Activated naive CD4-positive, alpha-beta T cell (primary cell): ENCODE measurements around the gene CDH11.

Experiments
- DNase-seq, 4 experiments: peaks; one replicate each; lab custom pipeline; 2025; lab: John Stamatoyannopoulos, UW

Gene CDH11

GRCh38 chr16:65070831-65071432 is 50.9 kb downstream of the CDH11 start:
- DNase-seq: no peak

- no peak for DNase-seq
Measured at GRCh38 chr16:65069766-65070165, 52.1 kb downstream of the CDH11 start.

GRCh38 chr16:65069065-65069464 is 52.8 kb downstream of the CDH11 start:
- no peak for DNase-seq

DNA sequence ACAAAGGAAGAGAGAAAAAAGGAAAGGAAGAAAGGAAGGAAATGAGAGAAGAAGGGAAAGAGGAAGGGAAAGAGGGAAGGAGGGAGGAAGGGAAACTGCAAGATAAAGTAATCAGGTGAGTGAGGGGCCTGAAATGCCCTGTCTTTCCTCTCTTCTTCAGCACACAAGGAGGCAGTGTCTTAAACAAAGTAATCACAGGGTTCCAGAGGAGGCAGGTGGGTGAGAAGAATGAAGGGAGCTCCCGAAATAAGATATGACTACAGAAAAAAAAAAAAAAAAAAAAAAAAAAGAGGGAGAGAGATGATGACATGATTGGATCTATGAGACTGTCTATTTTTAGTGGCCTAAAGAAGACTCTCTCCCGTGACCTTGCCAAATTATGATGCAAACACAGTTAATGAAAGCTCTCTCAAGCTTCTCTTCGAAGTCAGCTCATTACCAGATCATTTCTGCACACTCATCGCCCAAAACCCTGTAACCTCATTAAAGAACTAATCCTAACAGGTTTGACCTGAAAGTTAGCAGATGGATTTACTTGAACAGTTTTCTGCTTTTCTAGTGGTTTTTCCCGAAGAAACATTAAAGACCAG is 53.6 kb downstream of the CDH11 start:
- DNase-seq: no peak

GRCh38 chr16:65066651-65067050 is 55.2 kb downstream of the CDH11 start:
- DNase-seq: no peak

DNA sequence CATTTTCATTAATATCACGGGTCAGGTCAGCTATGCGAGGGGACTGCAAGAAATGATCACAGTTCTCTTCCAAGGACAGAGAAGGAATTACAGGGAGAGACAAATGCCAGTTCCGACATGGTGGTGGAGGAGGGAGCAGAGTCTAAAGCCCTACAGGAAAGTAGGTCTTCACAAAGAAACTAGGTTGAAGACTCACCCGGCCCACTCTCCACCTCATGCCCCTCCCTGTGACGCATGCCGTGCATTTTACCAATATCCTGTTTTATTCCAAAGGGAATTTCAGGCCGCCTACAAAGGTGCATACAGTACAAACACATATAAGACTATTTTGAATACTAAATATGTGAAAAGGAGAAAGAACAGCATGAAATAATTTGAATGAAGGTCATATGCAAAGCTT is 56.8 kb downstream of the CDH11 start:
- no peak for DNase-seq

DNA sequence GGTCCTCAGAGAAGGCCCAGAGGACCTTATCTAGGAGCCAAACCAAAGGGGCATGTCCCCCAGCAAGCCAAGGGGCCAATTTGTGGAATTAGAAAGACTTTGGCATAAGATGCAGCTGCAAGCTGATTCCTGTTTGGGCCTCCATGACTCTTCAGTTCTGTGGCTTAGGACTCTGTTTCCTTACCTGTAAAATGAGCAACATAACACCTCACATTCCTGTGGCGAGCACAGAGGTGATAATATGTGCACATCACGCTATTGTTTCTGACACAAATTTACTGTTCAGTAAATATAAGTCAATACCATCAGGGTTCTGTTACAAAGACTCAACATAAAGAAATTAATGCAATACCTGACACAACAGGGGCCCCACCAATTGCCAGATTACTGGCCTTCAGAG is 57.7 kb downstream of the CDH11 start:
- no peak for DNase-seq

DNA sequence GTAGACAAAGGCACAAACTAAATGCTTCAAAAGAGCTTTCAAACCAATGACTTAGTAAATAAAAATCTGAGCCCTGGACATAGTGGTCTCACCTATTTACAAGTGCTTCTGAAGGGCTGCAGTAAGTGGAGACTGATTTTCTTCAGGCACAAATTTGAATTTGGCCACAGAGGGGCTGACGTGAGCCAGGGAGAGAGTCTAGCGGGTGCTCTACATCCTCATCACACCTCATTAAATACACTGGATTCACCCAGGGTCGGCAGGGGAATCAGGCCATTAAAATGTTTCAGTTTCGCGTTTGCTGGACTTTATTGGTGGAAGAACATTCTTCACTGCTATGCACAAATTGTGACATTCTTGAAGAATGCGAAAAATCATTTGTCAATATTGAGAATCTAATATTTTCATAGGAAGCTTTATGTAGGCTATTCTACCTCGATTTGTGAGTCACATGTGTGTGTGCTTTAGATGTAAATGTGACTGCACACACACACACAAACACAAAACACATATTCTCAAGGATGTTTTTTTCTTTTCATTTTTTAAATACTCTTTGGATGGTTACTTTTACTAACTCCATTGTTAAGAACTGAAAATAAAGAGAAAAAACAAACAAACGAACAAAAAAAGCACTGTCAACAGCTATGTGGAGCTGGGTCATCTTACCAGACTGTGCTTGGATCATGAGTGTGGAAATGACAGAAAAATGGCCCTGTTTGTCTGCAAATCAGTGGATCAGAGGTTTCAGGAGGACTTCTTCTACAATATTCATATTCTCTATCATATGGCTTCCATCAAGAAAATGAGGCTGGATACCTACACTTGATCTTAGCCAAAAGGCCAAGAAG is 58.9 kb downstream of the CDH11 start:
- DNase-seq: no peak

DNA sequence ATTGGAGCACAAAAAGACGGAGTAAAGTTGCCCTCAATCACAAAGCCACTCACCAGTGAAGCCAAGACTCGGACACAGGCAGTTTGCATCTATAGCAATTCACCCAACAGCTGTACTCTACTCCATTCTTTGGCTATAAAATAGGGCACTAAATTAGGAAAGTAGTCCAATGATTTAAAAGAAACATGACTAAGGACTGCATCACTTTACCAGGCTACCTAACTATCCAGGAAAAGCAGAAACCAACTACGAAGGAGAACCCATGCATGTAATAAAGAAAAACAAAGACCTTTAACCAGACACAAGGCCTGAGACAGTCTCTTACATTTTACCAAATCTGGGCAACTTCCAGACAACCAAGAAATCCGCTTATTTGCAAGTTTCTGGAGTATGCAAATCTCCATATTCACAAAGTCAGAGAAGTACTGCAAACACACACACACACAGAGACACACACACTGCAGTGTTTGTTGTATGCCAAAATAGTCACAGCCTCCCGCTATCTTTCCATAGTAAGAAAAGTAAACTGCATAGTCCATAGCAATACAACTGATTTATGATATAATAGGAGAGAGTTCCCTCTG is 59.8 kb downstream of the CDH11 start:
- DNase-seq: no peak

DNA sequence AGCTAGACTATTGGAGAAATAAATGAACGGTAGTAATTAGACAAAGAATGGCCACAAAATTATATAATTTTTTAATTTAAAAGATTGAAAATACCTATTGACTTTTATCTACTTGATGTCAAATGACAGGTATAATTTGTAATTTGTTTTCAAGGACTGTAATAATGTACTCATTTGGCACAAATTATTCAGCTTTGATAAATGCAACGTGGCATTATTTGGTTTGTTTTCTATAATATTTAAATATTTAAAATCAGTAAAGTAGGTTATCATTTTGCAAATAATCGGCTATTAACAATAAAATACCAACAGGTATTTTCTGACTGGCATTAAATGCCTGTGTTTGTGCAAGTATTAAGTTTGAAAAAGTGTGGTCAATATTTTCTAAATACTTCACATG is 60.6 kb downstream of the CDH11 start:
- no peak for DNase-seq

GRCh38 chr16:65059406-65059980 is 62.4 kb downstream of the CDH11 start:
- DNase-seq: no peak

GRCh38 chr16:65057184-65057583 is 64.7 kb downstream of the CDH11 start:
- no peak for DNase-seq

- DNase-seq: no peak
Measured at GRCh38 chr16:65054457-65054856, 67.4 kb downstream of the CDH11 start.

GRCh38 chr16:65049679-65050078 is 72.2 kb downstream of the CDH11 start:
- no peak for DNase-seq

- no peak for DNase-seq
Measured at GRCh38 chr16:65045961-65046360, 75.9 kb downstream of the CDH11 start.

- no peak for DNase-seq
Measured at GRCh38 chr16:65044873-65045272, 77.0 kb downstream of the CDH11 start.

DNA sequence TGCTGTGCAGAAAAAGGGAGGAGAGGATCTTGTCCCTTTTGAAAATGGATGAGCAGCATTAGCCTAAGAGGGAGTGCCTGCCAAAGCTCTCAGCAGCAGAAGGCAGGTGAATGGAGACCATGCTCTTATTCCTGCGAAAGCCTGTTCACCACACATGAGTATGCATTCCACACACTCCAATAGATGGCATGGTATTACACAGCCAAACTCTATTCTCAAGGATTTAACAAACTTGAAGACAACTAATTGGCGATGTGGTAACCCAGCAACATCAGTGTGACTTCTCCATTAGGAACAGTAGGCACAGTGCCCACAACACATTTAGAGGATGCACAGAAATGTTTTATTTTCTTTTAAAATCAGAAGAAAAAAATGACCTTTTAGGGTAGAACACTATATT is 77.8 kb downstream of the CDH11 start:
- DNase-seq: no peak

GRCh38 chr16:65042438-65043365 is 79.2 kb downstream of the CDH11 start:
- DNase-seq: no peak

GRCh38 chr16:65041667-65042066 is 80.2 kb downstream of the CDH11 start:
- DNase-seq: no peak

DNA sequence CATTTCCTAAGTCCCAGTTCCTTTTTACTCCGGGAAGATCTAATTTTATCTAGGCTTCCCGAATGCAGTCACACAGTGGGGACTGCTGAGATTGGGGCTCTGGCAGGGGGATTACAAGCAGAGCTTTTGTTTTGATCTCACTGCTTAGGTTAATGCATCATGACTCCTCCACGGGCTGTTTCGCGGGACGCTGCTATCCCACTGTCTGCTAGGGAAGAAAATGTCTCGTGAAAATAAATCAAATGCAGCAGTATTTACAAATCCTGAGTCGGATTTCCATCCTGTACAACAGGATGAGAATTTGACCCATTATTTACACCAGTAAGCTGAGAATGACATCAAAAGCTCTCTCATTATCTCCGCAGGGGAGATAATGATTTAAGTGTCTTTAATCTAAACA is 83.8 kb downstream of the CDH11 start:
- no peak for DNase-seq

GRCh38 chr16:65037556-65037955 is 84.3 kb downstream of the CDH11 start:
- DNase-seq: no peak

- no peak for DNase-seq
Measured at GRCh38 chr16:65034915-65035314, 86.9 kb downstream of the CDH11 start.
